ENCODE results near the gene FAM107B.

FAM107B gene

DNA sequence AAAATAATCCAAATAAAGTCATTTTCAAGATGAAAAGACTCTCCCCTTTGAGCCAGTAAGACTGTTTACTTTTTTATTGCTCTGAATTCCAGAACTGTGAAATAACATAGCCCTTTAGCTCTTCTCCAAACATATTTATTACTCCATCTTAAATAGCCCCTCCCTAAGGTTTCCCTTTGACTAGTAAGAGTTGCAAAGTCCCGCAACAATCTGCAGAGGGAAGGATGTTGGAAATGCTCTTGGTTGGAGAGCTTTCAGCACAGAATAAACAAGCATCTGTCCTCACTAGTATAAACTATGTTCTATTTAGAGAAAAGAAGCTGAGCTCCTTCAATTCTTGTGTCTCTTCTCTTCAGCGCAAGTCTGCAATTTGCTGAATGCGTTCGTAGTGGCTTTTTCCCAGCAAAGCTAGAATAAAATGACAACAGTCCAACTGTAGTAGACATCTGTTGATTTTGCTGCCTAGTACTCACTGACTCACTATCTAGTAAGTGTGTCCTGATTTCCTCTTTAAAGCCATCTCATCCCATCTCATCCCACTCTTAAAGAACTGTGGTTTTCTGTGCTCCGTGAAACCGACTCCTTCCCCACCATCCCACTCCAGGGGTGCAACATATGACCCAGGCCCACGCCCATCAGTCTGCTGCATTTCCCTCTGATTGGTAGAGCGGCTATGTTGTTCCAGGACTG, 104.0 kb downstream of the FAM107B start:
- H3K4me3 ChIP-seq (ENCODE audit: low read depth, low read length) = peak overlapping the region; percentile 4; the same call in 1 of the 2 replicates
- TF ChIP-seq, protein P1, sequence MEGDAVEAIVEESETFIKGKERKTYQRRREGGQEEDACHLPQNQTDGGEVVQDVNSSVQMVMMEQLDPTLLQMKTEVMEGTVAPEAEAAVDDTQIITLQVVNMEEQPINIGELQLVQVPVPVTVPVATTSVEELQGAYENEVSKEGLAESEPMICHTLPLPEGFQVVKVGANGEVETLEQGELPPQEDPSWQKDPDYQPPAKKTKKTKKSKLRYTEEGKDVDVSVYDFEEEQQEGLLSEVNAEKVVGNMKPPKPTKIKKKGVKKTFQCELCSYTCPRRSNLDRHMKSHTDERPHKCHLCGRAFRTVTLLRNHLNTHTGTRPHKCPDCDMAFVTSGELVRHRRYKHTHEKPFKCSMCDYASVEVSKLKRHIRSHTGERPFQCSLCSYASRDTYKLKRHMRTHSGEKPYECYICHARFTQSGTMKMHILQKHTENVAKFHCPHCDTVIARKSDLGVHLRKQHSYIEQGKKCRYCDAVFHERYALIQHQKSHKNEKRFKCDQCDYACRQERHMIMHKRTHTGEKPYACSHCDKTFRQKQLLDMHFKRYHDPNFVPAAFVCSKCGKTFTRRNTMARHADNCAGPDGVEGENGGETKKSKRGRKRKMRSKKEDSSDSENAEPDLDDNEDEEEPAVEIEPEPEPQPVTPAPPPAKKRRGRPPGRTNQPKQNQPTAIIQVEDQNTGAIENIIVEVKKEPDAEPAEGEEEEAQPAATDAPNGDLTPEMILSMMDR (IDR thresholded peaks at IDR 0.05; ENCODE audit: low read depth, low read length) = no peak

DNA sequence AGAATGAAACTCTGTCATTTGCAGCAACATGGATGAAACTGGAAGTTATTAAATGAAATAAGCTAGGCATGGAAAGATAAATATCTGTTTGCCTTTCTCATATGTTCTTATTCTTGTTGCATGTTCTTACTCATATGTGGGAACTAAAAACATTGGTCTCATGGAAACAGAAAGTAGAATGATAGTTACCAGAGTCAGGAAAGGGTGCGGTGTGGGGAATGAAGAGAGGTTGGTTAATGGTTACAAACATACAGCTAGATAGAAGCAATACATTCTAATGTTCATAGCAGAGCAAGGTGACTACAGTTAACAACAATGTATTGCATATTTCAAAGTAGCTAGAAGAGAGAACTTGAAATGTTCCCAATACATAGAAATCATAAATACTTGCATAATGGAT, 105.1 kb downstream of the FAM107B start:
- H3K4me3 ChIP-seq (ENCODE audit: low read depth, low read length) = no peak overlapping the region
- TF ChIP-seq, protein P1 (IDR thresholded peaks at IDR 0.05; ENCODE audit: low read depth, low read length) = no peak

DNA sequence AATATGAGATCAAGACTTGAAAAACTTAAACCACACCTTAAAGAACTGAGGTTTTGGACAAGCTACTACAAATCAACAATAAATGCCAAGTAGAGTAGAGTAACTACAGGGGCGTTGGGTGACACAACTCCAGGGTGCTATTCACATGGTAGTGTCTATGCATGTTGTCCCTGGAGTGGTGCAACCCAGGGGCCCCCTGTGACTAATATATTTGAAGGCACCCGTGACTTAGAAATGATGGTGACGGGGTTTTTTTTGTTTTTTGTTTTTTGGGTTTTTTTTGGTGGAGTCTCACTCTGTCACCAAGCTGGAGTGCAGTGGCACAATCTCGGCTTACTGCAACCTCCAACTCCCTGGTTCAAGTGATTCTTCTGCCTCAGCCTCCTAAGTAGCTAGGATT, 106.9 kb downstream of the FAM107B start:
- no peak overlapping the region for H3K4me3 ChIP-seq (ENCODE audit: low read depth, low read length)
- TF ChIP-seq, protein P1 (IDR thresholded peaks at IDR 0.05; ENCODE audit: low read depth, low read length) = no peak

DNA sequence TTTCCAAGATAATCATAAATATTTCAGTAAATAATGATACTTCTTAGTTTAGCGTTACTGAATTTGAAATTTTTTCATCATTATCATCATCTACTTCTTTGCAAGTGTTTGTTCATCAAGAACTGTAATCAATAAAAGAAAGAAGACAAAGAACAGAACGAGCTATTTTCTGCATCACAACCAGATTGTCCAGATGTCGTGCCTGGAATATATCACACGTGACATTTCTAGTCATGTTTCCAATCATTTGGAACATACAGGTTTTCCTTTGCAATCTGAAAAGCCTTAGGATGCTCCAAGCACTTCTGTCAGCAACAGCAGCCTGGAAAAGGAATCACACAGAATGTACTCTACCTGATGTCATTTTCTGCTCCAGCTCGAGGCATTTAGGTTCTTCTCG, 107.4 kb downstream of the FAM107B start:
- H3K4me3 ChIP-seq (ENCODE audit: low read depth, low read length) = no peak overlapping the region
- TF ChIP-seq, protein P1 (IDR thresholded peaks at IDR 0.05; ENCODE audit: low read depth, low read length) = no peak

DNA sequence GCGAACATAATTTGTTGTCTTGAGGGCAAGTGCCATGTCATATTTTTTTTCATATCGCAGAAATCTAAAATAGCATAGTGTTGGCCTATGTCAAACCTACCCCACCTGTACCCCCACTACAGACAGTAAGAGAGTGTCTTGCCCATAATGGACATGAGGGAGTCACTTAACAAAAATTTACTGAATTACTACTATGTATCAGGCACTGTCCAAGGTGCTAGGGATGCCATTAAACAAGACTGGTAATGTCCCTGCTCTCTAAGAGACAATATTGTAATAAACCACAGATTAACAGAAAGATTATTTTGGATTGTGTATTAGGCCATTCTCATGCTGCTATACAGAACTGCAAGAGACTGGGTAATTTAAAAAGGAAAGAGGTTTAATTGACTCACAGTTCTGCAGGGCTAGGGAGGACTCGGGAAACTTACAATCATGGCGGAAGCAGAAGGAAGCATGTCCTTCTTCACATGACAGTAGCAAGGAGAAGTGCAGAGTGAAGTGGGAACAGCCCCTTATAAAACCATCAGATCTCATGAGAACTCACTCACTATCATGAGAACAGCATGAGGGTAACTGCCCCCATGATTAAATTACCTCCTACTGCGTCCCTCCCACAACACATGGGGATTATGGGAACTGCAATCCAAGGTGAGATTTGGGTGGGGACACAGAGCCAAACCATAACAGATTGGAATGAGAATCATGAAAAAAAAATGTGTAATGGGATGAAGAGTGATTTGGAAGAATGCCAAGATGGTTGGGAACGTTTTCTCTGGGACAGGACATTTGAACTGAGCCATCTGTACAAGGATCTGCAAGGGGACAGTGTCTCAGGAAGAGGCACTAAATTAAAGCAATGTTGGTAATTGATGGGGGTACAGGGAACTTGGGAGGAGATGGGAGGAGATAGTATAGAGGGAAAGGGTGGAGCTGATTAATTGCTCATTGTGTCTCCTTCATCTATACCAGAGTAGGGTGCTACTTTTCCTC, 108.5 kb downstream of the FAM107B start:
- no peak overlapping the region for H3K4me3 ChIP-seq (ENCODE audit: low read depth, low read length)
- TF ChIP-seq, protein P1 (IDR thresholded peaks at IDR 0.05; ENCODE audit: low read depth, low read length) = no peak

DNA sequence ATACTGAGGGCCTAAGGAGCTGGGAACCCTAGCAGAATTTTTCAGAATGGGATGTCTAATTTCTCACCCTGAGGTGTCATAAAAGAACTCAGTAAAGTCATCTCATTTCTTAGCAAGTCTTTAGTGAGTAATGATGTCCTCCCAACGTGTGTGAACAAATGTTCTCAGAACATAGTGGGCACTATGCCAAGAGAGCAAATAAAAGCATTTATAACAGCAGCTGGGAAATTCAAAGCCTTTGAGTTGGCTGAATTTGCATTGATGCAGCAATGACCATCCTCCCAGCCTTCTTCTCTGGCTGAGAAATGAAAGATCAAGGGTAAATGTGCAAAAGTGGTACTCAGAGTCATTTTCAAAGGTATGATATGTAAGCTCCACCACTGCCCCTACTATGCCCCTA, 109.4 kb downstream of the FAM107B start:
- TF ChIP-seq, protein P1 (IDR thresholded peaks at IDR 0.05; ENCODE audit: low read depth, low read length) = no peak

DNA sequence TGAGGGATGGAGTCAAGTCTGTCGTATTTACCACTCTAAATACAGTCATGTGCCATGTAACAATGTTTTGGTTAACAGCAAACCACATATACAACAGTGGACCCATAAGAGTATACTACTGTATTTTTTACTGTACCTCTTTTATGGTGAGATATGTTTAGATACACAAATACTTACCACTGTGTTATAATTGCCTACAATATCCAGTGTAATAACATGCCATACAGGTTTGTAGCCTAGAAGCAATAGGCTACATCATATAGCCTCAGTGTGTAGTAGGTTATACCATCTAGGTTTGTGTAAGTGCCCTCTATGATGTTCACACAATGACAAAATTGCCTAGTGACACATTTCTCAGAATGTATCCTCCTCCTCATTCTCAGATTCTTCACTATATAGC, 110.4 kb downstream of the FAM107B start:
- TF ChIP-seq, protein P1 (IDR thresholded peaks at IDR 0.05; ENCODE audit: low read depth, low read length) = no peak
- no peak overlapping the region for H3K4me3 ChIP-seq (ENCODE audit: low read depth, low read length)

More for the DNA sequence above, 109.4 kb downstream of the FAM107B start:
- H3K4me3 ChIP-seq (ENCODE audit: low read depth, low read length) = no peak overlapping the region

Measured in WI38 (cell line).